Prostate gland (tissue), 2 donors: ENCODE measurements around the gene CFAP46.

ENCODE experiments used
- POLR2A ChIP-seq: fragments of 450-650 bp; IDR thresholded peaks from one replicate; pipeline ENCODE4 v1.6.1; 2016; ENCODE audit warnings: antibody characterized with exemption, mild to moderate bottlenecking
- POLR2AphosphoS5 ChIP-seq: sonication (generic); formaldehyde crosslinking; IDR thresholded peaks from one replicate; pipeline ENCODE4 v1.6.1; 2017; ENCODE audit warnings: antibody characterized with exemption
- TF ChIP-seq, protein P1 (sequence below), 4 experiments: fragments of 200-600 bp in 2 of 4; fragments of 450-650 bp in 2 of 4; sonication (generic) in 2 of 4; IDR thresholded peaks; 1 replicate in 3 of 4; 2 replicates in 1 of 4; pipeline ENCODE4 v1.5.1; 2016 to 2019; ENCODE audit warnings: antibody characterized with exemption in 4 of 4, mild to moderate bottlenecking in 2 of 4, moderate library complexity in 2 of 4

DNA sequence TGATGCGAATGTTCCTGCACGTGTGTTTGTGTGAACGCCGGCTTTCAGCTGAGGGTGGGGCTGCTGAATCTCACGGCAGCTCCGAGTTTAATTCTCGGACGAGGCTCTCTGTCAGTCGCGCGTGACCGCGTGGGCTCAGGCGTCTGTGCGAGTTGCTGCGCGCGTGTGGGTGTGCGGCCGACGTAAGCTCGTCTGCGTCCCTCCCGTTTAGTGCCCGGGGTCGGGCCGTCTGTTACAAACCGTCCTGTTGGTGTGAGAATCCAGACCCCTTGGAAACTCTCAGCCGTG, 41.6 kb upstream of the CFAP46 start:
- TF ChIP-seq POLR2A (no peak), POLR2AphosphoS5 (no peak)
- TF ChIP-seq, protein P1, sequence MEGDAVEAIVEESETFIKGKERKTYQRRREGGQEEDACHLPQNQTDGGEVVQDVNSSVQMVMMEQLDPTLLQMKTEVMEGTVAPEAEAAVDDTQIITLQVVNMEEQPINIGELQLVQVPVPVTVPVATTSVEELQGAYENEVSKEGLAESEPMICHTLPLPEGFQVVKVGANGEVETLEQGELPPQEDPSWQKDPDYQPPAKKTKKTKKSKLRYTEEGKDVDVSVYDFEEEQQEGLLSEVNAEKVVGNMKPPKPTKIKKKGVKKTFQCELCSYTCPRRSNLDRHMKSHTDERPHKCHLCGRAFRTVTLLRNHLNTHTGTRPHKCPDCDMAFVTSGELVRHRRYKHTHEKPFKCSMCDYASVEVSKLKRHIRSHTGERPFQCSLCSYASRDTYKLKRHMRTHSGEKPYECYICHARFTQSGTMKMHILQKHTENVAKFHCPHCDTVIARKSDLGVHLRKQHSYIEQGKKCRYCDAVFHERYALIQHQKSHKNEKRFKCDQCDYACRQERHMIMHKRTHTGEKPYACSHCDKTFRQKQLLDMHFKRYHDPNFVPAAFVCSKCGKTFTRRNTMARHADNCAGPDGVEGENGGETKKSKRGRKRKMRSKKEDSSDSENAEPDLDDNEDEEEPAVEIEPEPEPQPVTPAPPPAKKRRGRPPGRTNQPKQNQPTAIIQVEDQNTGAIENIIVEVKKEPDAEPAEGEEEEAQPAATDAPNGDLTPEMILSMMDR (IDR thresholded peaks at IDR 0.05), result no peak
